ENCODE data around the gene CAMTA1.

Gene CAMTA1

GRCh38 chr1:7534061-7534825 is 749.0 kb downstream of the CAMTA1 start:
- DNase-seq, result no peak

GRCh38 chr1:7535016-7535415 is 749.8 kb downstream of the CAMTA1 start:
- no peak for DNase-seq

- no peak for DNase-seq
Measured at GRCh38 chr1:7535934-7536878, 751.0 kb downstream of the CAMTA1 start.

- DNase-seq, result no peak
Measured at GRCh38 chr1:7536891-7537591, 751.8 kb downstream of the CAMTA1 start.

GRCh38 chr1:7538033-7538432 is 752.8 kb downstream of the CAMTA1 start:
- no peak for DNase-seq

- no peak for DNase-seq
Measured at GRCh38 chr1:7538849-7539768, 753.9 kb downstream of the CAMTA1 start.

- no peak for DNase-seq
Measured at GRCh38 chr1:7539769-7540175, 754.5 kb downstream of the CAMTA1 start.

- no peak for DNase-seq
Measured at GRCh38 chr1:7540816-7541215, 755.6 kb downstream of the CAMTA1 start.

GRCh38 chr1:7541629-7542028 is 756.4 kb downstream of the CAMTA1 start:
- no peak for DNase-seq

GRCh38 chr1:7543718-7544090 is 758.5 kb downstream of the CAMTA1 start:
- DNase-seq, result no peak

- DNase-seq, result no peak
Measured at GRCh38 chr1:7549277-7550161, 764.3 kb downstream of the CAMTA1 start.

- no peak for DNase-seq
Measured at GRCh38 chr1:7550261-7550865, 765.1 kb downstream of the CAMTA1 start.

- no peak for DNase-seq
Measured at GRCh38 chr1:7550981-7551380, 765.7 kb downstream of the CAMTA1 start.

- no peak for DNase-seq
Measured at GRCh38 chr1:7551442-7551841, 766.2 kb downstream of the CAMTA1 start.

GRCh38 chr1:7552402-7552801 is 767.1 kb downstream of the CAMTA1 start:
- no peak for DNase-seq

GRCh38 chr1:7553042-7553690 is 767.9 kb downstream of the CAMTA1 start:
- no peak for DNase-seq

GRCh38 chr1:7554385-7555235 is 769.4 kb downstream of the CAMTA1 start:
- DNase-seq, result no peak

GRCh38 chr1:7555391-7556185 is 770.3 kb downstream of the CAMTA1 start:
- no peak for DNase-seq
